SK-N-SH treated with all-trans-retinoic acid at 6 μM for 48 hours (cell line): ENCODE measurements around the gene XPR1.

Experiments
- ARNTL ChIP-seq: fragments of 450-650 bp; formaldehyde crosslinking; IDR thresholded peaks from 2 replicates; pipeline ENCODE4 v1.5.0; 2020; ENCODE audit warnings: low read depth, mild to moderate bottlenecking, moderate library complexity, borderline replicate concordance
- BACH2 ChIP-seq: fragments of 250-450 bp; sonication (Bioruptor Pico); IDR thresholded peaks from 2 replicates; pipeline ENCODE4 v1.9.0; 2021; ENCODE audit warnings: mild to moderate bottlenecking, borderline replicate concordance
- CSDC2 ChIP-seq: fragments of 250-450 bp; sonication (Bioruptor Pico); IDR thresholded peaks from 2 replicates; pipeline ENCODE4 v1.5.0; 2020; ENCODE audit warnings: mild to moderate bottlenecking, moderate library complexity
- GLIS3 ChIP-seq: fragments of 250-450 bp; sonication (Bioruptor Pico); IDR thresholded peaks from 2 replicates; pipeline ENCODE4 v1.5.0; 2020; ENCODE audit warnings: mild to moderate bottlenecking, moderate library complexity
- OSR1 ChIP-seq: fragments of 250-450 bp; sonication (Bioruptor Pico); IDR thresholded peaks from 2 replicates; pipeline ENCODE4 v1.8.0; 2022; ENCODE audit warnings: moderate library complexity, mild to moderate bottlenecking, inconsistent platforms
- PPARA ChIP-seq: fragments of 250-450 bp; sonication (Bioruptor Pico); IDR thresholded peaks from 2 replicates; pipeline ENCODE4 v1.5.0; 2020; ENCODE audit warnings: mild to moderate bottlenecking, borderline replicate concordance
- RARB ChIP-seq: fragments of 250-450 bp; sonication (Bioruptor Pico); IDR thresholded peaks from 2 replicates; pipeline ENCODE4 v1.8.0; 2021; ENCODE audit warnings: mild to moderate bottlenecking, moderate library complexity
- ZC3H10 ChIP-seq: fragments of 250-450 bp; sonication (Bioruptor Pico); IDR thresholded peaks from 2 replicates; pipeline ENCODE4 v1.5.1; 2021; ENCODE audit warnings: mild to moderate bottlenecking, moderate library complexity
- ZFP30 ChIP-seq: fragments of 450-650 bp; formaldehyde crosslinking; IDR thresholded peaks from 2 replicates; pipeline ENCODE4 v1.5.0; 2022; ENCODE audit warnings: mild to moderate bottlenecking, moderate library complexity
- ZNF565 ChIP-seq: fragments of 450-650 bp; formaldehyde crosslinking; conservative IDR thresholded peaks from 2 replicates; pipeline ENCODE4 v1.5.0; 2020; ENCODE audit warnings: low read depth, mild to moderate bottlenecking, moderate library complexity
- TF ChIP-seq, protein P1 (sequence below): fragments of 250-450 bp; sonication (Bioruptor Pico); IDR thresholded peaks from 2 replicates; pipeline ENCODE4 v1.5.0; 2020; ENCODE audit warnings: mild to moderate bottlenecking, moderate library complexity
- TF ChIP-seq, protein P2 (sequence below): fragments of 250-450 bp; sonication (Bioruptor Pico); IDR thresholded peaks from 2 replicates; pipeline ENCODE4 v1.8.0; 2020; ENCODE audit warnings: mild to moderate bottlenecking, moderate library complexity, borderline replicate concordance
- TF ChIP-seq, protein P3 (sequence below): fragments of 250-450 bp; sonication (Bioruptor Pico); IDR thresholded peaks from 2 replicates; pipeline ENCODE4 v1.5.1; 2020; ENCODE audit warnings: low read depth, mild to moderate bottlenecking, moderate library complexity

DNA sequence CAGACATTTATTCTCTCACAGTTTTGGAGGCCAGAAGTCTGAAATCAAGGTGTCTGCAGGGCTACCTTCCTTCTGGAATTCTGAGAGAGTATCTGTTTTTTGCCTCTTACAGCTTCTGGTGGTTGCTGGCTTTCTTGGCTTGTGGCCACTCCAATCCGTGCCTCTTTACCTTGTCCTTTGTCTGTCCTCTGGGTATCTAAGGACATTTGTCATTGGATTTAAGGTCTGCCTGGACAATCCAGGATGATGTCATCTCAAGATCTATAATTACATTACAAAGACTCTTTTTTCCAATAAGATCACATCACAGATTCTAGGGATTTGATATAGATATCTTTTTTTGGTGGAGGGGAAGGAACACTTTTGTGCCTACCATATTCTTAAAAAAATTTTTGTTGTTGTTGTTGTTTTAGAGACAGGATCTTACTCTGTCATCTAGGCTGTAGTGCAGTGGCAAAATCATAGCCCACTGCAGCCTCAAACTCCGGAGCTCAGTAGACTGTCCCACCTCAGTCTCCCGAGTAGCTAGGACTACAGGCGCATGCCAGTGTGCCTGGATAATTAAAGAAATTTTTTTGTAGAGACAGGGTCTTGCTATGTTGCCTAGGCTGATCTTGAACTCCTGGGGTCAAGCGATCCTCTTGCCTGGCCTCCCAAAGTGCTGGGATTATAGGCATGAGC lies 61.9 kb downstream of the XPR1 start:
- TF ChIP-seq OSR1 (CRISPR knock-in tag) (no peak), CSDC2 (CRISPR knock-in tag) (no peak), BACH2 (no peak), ZNF565 (CRISPR knock-in tag) (no peak), PPARA (CRISPR knock-in tag) (no peak), ZC3H10 (CRISPR knock-in tag) (no peak), RARB (CRISPR knock-in tag) (no peak), ARNTL (CRISPR knock-in tag) (no peak), ZFP30 (CRISPR knock-in tag) (no peak), GLIS3 (CRISPR knock-in tag) (no peak)
- TF ChIP-seq, protein P1, sequence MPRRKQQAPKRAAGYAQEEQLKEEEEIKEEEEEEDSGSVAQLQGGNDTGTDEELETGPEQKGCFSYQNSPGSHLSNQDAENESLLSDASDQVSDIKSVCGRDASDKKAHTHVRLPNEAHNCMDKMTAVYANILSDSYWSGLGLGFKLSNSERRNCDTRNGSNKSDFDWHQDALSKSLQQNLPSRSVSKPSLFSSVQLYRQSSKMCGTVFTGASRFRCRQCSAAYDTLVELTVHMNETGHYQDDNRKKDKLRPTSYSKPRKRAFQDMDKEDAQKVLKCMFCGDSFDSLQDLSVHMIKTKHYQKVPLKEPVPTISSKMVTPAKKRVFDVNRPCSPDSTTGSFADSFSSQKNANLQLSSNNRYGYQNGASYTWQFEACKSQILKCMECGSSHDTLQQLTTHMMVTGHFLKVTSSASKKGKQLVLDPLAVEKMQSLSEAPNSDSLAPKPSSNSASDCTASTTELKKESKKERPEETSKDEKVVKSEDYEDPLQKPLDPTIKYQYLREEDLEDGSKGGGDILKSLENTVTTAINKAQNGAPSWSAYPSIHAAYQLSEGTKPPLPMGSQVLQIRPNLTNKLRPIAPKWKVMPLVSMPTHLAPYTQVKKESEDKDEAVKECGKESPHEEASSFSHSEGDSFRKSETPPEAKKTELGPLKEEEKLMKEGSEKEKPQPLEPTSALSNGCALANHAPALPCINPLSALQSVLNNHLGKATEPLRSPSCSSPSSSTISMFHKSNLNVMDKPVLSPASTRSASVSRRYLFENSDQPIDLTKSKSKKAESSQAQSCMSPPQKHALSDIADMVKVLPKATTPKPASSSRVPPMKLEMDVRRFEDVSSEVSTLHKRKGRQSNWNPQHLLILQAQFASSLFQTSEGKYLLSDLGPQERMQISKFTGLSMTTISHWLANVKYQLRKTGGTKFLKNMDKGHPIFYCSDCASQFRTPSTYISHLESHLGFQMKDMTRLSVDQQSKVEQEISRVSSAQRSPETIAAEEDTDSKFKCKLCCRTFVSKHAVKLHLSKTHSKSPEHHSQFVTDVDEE: no peak
- TF ChIP-seq, protein P2, sequence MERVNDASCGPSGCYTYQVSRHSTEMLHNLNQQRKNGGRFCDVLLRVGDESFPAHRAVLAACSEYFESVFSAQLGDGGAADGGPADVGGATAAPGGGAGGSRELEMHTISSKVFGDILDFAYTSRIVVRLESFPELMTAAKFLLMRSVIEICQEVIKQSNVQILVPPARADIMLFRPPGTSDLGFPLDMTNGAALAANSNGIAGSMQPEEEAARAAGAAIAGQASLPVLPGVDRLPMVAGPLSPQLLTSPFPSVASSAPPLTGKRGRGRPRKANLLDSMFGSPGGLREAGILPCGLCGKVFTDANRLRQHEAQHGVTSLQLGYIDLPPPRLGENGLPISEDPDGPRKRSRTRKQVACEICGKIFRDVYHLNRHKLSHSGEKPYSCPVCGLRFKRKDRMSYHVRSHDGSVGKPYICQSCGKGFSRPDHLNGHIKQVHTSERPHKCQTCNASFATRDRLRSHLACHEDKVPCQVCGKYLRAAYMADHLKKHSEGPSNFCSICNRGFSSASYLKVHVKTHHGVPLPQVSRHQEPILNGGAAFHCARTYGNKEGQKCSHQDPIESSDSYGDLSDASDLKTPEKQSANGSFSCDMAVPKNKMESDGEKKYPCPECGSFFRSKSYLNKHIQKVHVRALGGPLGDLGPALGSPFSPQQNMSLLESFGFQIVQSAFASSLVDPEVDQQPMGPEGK (CRISPR knock-in tag): no peak
- TF ChIP-seq, protein P3, sequence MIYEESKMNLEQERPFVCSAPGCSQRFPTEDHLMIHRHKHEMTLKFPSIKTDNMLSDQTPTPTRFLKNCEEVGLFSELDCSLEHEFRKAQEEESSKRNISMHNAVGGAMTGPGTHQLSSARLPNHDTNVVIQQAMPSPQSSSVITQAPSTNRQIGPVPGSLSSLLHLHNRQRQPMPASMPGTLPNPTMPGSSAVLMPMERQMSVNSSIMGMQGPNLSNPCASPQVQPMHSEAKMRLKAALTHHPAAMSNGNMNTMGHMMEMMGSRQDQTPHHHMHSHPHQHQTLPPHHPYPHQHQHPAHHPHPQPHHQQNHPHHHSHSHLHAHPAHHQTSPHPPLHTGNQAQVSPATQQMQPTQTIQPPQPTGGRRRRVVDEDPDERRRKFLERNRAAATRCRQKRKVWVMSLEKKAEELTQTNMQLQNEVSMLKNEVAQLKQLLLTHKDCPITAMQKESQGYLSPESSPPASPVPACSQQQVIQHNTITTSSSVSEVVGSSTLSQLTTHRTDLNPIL: no peak
